Stimulated activated naive CD8-positive, alpha-beta T cell treated with anti-CD3 and anti-CD28 coated beads, Interleukin-15, Interleukin-2, amounts not matched to agents 100 U/mL and 50 U/mL, for 24 hours (primary cell): ENCODE data around the gene PLCL1.

Source experiments
- ATAC-seq: fragments of 150-1000 bp; cut with Tn5 transposase; one replicate; pipeline ENCODE4 v1.10.0; 2021
- DNase-seq: peaks from one replicate; pipeline ENCODE4 v3.0.0; 2021

The PLCL1 gene

DNA sequence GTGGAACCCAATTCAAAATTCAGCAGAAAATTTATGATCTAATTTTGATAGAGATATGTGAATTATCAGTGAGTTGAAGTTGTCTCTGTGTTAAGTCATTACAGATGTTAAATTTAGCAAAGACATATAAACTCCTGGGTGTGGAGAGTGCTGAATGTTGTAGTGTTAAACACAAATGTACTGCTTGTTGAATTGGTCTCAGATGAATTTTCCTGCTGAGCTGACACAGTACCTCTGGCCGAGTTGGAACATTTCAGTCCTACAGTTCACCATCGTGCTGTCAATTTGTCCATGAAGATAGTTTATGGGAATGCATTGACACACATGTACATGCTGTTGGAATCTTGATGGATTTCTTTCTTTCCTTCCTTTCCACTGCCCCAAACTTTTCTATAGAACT is 255.9 kb downstream of the PLCL1 start:
- DNase-seq (no peak), ATAC-seq (no peak)

DNA sequence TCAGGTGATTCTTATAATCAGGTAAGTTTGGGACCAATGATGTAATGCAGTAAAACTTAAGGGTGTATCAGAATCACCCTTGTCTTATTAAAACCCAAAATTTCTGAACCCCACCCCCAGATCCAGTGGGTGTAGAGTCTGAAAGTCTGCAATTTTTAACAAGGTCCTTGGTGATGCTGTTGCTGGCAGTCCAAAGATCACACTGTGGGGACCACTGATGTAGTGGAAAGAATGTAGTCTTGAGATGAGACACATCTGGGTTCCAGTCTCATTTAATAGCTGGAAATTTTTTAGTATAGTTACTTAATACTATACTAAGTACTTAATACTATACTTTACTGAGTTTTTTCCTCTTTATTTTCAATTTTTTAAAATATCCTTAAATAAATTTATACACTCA is 258.4 kb downstream of the PLCL1 start:
- no peak for DNase-seq
- peak; percentile 65 for ATAC-seq

DNA sequence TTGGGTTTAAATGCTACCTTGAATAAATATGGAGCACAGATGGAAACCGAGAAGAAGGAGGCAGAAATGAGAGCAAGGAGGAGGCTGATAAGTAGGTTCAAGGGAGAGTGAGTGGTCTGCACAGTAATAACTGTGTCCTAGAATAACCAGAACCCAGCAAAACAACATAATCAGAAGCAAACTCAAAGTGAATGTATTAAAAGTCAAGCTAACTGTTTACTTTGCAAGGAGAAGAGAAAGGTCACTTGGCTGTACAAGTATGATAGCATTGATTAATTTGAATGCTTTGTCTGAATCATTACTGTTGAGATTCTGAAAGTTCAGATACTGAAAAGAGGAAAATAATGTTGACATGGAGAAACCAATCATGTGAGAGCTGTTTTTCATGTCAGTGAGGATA is 258.8 kb downstream of the PLCL1 start:
- ATAC-seq (peak; percentile 49), DNase-seq (no peak)

DNA sequence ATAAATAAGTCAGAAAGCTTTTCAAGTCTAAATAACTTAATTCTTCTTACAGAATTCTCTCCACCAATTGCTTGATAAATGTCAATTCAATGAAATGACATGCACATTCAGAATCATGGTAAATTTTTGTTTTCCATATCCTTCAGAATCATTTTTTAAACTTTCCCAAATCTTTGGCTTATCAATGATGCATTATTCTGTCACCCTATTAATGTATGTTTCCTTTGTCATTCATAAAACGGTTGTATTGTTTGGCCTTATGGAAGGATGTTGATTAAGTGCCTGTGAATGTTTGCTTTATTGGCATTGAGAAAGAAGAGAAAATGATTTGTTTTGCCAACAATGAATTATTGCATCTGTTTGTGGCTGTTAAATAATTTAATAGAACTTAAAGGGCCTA is 260.9 kb downstream of the PLCL1 start:
- DNase-seq (no peak), ATAC-seq (no peak)

DNA sequence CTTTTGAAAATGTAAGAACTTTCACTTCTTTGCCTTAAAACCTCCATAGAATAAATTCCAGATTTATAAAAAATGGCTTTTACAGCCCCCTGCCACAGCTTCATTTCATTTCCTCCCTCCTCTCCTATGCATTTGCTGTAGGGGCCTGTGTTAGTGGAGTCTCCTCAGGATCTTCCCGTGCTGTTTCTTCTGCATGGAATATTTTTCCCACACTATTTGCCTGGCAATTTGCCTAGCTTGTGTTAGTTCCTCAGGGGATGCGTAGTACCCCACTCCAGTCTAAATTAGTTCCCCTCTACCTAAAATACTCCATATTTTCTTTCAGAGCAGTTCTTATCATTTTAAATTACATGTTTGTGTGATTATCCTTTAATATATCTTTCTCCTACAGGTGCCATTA is 262.2 kb downstream of the PLCL1 start:
- ATAC-seq = no peak
- DNase-seq = no peak

DNA sequence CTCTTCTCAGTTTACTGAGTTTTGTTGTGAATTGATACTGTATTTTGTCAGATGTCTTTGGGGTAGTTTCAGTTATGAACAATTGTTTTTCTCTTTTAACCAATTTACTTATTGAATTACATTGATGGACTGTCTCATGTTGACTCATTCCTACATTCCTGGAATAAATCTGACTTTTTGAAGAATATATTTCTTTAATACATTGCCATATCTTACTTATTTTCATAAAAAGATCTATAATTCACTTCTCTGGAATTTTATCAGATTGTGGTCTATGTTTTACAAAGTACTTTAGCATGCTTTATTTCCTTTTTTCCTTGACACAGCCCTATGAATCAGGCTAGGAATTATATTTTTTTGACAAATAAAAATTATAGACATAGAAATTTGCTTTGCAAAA is 268.3 kb downstream of the PLCL1 start:
- ATAC-seq (no peak), DNase-seq (no peak)

DNA sequence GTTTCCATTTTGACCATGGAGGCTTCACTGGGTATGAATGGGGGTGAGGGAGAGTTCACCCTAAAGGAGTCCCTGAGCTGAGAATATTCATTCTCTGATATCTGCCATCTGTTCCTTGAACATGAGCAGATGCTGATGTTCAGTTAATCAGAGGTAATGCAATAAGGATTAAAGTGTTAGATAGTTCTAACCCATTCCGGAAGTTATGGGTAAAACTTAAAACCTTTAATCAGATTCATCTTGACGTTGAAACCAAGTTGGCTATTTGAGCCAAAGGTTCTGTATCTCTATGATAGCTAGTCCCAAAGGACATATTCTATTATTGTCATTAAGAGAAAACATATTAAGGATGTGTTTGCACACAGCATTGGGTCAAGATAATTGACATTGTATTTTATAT is 268.9 kb downstream of the PLCL1 start:
- DNase-seq = no peak
- ATAC-seq = no peak

DNA sequence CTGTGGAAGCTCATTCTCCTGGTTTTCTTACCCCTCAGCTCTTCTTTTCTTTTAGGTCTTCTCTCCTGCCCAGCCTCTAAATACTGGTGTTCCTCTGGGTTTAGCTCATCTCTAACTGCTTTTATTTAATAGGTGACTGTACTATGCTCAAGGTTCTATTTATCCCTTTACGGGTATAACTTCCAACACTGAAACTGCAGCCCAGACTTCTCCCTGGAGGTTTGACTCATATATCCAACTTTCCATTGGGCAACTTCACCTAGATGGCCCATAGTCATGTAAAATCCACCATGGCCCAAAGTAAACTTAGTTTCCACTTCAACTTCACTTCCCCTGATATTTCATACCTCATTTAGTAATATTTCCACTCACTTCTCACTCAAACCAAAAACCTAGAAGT is 273.1 kb downstream of the PLCL1 start:
- no peak for DNase-seq
- ATAC-seq = no peak

DNA sequence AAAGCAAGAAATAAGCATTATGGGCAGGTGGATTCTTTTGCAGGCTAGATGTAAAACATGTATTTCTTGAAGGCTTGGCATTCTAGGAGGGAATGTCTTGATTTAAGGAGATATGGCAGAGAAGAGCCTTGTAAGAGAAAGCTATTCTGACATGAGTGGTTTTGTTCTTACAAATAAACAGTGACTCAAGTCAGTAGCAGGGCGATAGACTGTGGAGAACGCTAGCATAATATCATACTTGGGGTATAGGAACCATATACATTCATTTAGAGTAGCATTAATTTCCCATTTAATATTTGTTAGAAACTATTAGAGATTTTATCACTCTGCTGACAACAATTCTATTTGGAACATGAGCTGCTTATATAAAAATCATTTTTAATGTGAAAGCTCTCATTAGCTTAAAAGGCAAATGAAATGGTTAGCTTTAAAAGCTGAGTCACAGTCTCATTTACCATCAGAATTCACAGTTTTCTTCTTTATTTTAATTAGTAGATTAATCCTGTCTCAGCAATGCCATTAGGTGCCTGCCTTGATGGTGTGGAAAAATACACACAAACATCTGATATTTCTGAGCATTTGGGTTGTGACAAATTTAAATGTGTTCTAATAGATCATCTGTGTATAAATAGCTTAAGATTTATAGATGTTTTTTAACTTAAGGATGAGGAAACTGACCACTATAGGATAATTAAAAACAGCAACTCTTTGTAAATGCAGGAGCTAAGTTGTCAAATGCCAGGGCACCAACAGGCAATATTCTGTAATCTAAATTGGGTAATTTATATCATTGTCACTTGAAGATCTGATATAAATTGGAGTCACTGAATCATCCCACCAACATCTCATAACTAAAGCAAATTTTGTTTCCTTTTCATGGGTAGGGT is 276.7 kb downstream of the PLCL1 start:
- DNase-seq (no peak), ATAC-seq (no peak)

DNA sequence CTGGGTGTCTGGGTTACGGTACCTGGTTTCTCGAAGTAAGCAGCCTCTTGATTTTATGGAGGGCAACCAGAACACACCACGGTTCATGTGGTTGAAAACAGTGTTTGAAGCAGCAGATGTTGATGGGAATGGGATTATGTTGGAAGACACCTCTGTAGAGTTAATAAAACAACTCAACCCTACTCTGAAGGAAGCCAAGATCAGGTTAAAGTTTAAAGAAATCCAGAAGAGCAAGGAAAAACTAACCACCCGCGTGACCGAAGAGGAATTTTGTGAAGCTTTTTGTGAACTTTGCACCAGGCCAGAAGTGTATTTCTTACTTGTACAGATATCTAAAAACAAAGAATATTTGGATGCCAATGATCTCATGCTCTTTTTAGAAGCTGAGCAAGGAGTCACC is 279.8 kb downstream of the PLCL1 start:
- ATAC-seq (no peak), DNase-seq (no peak)

DNA sequence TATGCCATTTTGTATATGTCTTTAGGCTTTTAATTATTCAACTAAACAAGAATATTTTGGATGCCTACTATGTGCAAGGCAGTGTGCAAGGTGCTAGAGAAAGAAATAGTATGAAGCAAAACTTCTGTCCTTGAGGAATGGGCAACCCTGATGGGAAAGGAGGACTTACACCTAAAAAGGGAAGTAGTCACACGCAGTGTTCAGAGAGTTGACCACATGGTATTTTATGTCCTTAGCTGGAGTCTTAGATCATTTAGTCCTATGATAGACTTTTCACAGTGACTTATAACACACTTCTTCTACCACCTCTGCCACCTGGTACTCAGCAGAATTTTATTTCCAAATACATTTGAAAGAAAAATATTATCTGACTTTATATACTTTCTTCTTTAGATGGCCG is 291.6 kb downstream of the PLCL1 start:
- ATAC-seq (no peak), DNase-seq (no peak)

DNA sequence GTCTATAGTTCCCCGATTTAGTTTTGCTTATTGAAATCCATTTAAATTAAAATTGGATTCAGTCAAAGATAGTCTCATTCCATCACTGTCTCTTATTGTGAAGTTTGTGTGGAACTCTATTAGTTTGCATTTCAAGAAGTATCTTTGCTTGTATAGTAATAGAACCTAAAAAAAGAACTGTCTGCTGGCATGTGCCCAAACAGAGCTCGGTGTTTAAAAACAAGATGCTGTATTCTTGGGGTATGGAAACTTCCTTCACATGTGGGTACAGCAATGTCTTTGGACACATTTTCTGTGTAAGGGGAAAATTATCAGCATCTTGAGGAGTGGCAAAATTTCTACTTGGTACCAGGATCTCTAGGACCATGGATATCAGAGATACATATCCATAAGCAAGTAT is 292.6 kb downstream of the PLCL1 start:
- ATAC-seq (no peak), DNase-seq (no peak)

DNA sequence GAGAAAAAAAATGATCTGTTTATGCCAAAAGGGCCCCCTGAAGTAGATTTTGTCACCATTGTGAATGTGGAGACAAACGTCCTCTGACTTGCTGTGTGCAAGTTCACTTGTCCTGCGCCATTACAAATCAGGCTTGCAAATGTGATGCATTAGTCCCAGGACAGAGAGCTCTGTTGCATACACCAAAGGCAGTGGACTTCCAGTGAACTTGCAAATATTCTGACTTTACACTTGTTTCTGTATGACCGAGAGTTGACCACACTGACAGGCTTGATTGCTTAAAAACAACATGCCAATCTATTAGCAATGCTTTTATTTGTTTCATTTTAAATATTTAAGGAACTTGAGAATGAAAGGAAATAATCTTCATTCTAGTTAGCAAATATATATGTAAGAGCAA is 293.2 kb downstream of the PLCL1 start:
- DNase-seq (no peak), ATAC-seq (no peak)

DNA sequence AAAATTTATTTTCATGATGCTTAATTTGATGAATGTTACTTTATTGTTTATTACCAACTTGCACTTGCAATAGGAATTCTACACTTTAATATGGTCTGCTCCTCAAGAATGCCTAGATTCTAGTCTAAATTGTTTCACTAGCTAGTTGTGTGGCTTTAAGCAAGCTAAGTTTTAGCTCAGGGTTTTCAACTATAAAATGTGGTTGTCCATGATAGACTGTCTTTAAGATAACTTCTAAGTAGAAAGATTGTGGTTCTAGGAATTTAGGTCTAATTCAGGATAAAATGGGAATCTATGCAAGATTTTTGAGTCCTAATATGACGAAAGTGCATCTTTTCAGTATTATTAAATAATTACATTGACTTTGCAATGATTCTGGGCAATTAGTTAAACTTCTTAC is 294.0 kb downstream of the PLCL1 start:
- DNase-seq (no peak), ATAC-seq (no peak)

DNA sequence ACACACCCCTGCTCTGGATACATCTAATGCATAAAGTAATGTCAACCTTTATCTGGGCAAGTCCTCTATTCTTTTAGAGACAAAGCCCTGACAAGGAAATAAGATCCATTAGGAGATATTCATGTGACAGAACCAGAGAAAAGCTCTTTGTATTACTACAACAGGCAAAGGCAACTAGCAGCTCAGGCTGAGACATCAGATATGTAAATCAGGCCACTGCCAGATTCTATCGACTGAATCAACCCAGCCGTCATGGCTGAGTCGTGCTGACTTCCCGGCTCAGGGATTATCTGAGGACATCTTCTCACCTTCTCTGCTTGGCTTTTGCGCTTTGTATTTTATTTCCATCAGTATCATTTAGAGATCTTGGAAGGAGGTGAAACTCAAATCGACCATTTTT is 294.5 kb downstream of the PLCL1 start:
- no peak for DNase-seq
- no peak for ATAC-seq

DNA sequence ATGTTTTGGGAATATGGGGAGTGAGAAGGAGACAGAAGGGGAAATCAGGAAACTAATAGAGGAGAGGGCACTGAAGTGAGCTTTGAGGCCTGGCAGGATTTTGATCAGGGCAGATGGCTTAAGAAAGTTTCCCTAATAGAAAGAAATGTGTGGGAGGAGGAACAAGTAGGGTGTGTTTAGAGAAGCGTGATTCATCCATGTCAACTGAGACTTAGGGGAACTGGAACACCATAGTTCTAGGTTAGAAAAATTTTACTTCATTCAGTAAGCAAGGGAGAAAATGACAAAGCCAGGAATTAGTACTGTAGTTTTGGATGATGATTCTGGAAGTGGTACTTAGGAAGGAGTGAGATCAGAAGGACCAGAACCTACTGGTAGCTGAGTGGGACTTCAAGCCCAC is 296.0 kb downstream of the PLCL1 start:
- ATAC-seq (peak; percentile 52), DNase-seq (no peak)

DNA sequence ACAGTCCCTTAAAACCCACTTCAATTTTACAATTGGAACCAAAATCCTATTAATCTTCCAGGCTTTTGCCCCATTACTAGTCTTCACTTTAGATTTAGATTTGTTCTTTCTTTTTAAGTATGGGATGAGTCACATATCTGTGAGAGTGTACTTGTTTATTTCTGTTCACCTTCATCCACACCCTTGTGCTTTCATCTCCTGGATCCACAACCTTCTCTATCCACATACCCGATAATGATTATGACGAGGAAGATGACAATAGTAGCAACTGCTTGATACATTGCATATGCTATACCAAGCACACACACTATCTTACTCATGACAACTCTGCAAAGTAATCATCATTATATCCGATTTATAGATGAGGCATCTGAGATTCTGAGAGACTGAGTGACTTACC is 297.3 kb downstream of the PLCL1 start:
- no peak for DNase-seq

DNA sequence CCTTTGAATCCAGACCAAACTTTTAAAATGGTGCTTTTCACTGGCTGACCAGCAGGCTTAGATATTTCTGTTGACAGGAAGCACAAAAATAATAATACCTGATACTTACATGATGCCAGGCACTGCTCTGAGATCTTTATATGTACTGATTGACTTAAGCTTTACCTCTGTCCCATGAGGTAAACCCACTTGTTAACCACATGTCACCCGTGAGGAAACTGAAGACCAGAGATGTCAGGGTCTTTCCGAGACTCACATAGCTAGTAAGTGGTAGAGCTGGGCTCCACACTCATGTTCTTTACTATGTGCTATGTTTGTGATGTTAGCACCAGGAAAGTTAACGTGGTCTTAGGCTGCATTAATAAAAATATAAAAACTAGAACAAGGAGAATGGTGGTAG is 297.7 kb downstream of the PLCL1 start:
- ATAC-seq (no peak), DNase-seq (no peak)

More for the DNA sequence above, 297.3 kb downstream of the PLCL1 start:
- ATAC-seq = no peak

DNA sequence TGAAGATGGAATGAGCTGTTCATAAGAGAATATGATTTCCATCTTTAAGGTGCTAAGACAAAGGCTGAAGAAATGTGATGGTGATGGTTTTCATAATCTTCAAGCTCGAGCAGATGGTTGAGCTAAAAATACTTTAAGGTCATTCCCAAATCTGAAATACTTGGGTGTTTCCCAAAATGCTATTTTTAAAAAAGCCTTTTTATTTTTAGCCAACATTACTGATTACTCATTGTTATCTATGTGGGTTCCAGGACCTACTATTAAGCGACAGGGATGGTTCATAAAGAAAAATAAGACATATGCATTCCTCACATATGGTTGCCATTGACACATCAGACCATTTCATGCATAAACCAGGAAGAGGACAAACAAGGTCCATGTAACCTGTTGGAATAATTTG is 298.5 kb downstream of the PLCL1 start:
- DNase-seq (no peak), ATAC-seq (no peak)

DNA sequence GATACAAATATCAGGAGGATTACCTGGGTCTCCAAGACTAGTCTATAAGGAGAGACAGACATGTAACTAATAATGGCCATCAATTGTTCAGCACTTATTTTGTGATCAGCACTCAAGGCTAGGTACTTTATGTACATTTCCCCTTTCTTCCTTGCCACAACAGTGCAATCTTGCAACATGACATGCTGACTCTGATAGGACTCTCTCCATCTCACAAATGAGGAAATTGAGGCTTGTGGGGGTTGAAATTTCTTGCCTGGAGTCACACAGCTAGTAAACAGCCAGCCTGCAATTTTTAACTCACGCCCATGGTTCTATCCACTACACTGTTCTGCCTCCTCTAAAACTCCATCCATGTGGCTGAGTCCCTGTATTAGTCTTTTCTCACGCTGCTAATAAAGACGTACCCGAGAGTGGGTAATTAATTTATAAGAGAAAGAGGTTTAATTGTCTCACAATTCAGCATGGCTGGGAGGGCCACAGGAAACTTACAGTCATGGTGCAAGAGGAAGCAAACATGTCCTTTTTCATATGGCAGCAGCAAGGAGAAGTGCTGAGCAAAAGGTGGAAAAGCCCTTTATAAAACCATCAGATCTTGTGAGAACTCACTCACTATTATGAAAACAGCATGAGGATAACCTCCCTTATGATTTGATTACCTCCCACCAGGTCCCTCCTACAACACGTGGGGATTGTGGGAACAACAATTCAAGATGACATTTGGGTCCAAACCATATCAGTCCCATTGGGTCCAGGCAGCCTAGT is 302.4 kb downstream of the PLCL1 start:
- no peak for DNase-seq

DNA sequence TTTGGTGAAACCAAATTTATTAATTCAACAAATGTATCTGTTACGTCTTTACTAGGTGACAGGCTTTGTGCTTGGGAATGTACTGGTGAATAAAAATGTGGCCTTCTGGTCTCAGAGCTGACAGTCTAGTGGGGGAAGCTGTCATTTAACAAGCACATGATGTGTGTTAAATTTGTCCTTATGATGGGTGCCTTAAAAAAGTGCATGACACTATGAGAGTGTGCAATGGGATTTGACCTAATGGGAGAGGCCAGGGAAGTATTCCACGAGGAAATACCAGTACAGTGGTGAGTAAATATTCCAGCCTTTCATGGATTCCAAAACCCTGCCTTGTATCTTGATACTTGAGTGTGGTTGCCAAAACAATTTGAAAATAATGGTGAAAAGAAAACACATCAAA is 308.9 kb downstream of the PLCL1 start:
- no peak for ATAC-seq
- no peak for DNase-seq

More for the DNA sequence above, 302.4 kb downstream of the PLCL1 start:
- no peak for ATAC-seq

DNA sequence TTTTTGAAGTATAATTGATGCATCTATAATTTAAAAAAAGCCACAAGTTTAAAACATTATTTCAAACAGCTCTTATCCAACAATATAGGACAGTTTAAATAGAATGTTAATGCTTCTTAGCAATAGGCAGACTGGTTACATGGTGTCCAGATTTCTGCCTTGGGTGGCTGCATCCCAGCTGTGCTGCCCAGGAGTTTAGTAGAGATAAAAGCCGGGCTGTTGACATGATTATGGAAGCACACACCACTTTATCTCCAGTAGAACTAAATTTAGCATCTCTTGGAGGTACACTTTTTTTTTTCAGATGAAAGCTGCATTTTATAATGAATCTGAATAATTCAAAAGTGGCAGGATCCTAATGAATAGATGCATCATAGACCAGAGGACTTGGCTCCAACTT is 309.7 kb downstream of the PLCL1 start:
- no peak for ATAC-seq
- no peak for DNase-seq

DNA sequence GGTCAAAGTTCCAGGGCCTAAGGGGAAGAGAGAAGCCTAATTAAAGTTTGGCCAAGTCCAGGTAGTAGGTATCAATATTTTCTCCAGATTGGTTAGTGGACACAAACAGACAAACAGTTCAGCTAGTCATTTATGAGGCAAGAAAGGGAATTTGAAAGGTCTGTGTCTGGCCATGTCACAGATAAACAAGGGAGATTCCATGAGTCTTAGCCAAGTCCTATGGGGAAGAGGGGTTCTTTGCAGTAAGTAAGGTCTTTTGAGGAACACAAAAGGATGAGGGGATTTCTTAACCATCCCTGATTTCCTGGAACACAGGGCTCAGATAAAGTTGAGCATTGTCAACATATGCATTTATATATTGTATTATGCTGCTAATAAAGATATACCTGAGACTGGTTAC is 310.8 kb downstream of the PLCL1 start:
- ATAC-seq = no peak
- no peak for DNase-seq

DNA sequence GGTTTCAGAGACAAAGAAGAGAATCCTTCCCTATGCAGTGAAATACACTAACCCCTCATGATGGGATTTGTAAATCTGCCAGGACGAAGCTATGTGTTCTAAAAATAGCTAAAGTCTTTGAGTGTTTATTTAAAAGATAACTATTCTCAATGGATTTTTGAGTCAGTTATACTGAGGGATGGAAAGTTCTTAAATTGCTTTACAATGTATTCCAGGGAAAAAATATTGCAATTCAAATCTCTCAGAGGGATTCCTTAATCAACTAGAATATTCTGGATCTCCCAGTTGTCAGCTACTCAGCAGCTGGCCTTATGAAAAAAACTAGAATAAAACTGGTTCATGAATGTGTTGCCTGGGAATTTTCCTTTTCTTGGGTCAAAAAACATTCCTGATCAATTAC is 312.4 kb downstream of the PLCL1 start:
- ATAC-seq (no peak), DNase-seq (no peak)
